Keratinocyte (primary cell): ENCODE data around the gene HES7.

ENCODE experiments used
- CTCF ChIP-seq, 3 experiments: IDR thresholded peaks in 1 of 3; conservative IDR thresholded peaks in 1 of 3; optimal IDR thresholded peaks in 1 of 3; 2 replicates in 2 of 3; 3 replicates in 1 of 3; pipeline versions ENCODE3 to v1.5.1; 2011; ENCODE audit warnings: low read length in 3 of 3, mild to moderate bottlenecking in 3 of 3, moderate library complexity in 2 of 3, control low read depth in 1 of 3, inconsistent platforms in 1 of 3; ENCODE audit not compliant: insufficient read depth in 2 of 3; ENCODE audit errors: extremely low read depth in 1 of 3
- EZH2 ChIP-seq: IDR thresholded peaks from one replicate; pipeline ENCODE4 v1.6.1; 2012; ENCODE audit warnings: inconsistent platforms, mild to moderate bottlenecking, low read length, moderate library complexity

- TF ChIP-seq CTCF (optimal IDR thresholded peaks at IDR 0.05 in 1 of 3, IDR thresholded peaks at IDR 0.05 in 1 of 3, conservative IDR thresholded peaks at IDR 0.05 in 1 of 3; ENCODE audit: extremely low read depth in 1 of 3, insufficient read depth in 2 of 3, low read length in 3 of 3): peak; percentile 66 to 88 (median 83)
- TF ChIP-seq EZH2: no peak
Measured at GRCh38 chr17:8138672-8139371, 14.9 kb upstream of the HES7 start.
